HepG2 (cell line): ENCODE data around the gene ARHGAP30. TPM values are rescaled to one million over a fixed set of nuclear protein-coding genes. Genes with fewer than 3 reads are reported as not detected.

Experiments
- ATAC-seq: fragments of 200-7000 bp; cut with Tn5 transposase; 3 replicates; pipeline ENCODE4 v1.9.1; 2020; ENCODE audit warnings: mild to moderate bottlenecking, moderate library complexity
- BruUV-seq: library from RNA; stranded (reverse); fragments of 400-500 nt; replicated peaks from 2 replicates; lab custom pipeline; 2021; lab: Mats Ljungman, UMichigan
- CTCF ChIA-PET: fragments of 300-600 bp; formaldehyde crosslinking; extraction: SDS; loops from one replicate; lab custom pipeline; 2021; ENCODE audit warnings: low total read pairs, inconsistent platforms, low intra/inter-chr PET ratio; lab: Yijun Ruan, JAX
- POLR2A ChIA-PET: fragments of 350-600 bp; sonication (Branson Sonifier 250); formaldehyde crosslinking; loops from one replicate; lab custom pipeline; 2020; ENCODE audit warnings: antibody characterized with exemption, inconsistent platforms; lab: Yijun Ruan, JAX
- DNase-seq: peaks from one replicate; pipeline ENCODE4 v3.0.0-alpha.2; 2015; ENCODE audit warnings: low spot score
- FAIRE-seq: peaks from 3 replicates; lab custom pipeline; 2011; peaks lifted over from hg19 to GRCh38; lab: Jason Lieb, UNC
- H2AFZ ChIP-seq: one replicate; pipeline ENCODE4 v1.6.1; 2011; ENCODE audit warnings: low read length, inconsistent platforms
- H3K27ac ChIP-seq: fragments of 300-600 bp; 3 replicates; pipeline ENCODE4 v1.8.0; 2011; ENCODE audit warnings: mixed run types, mild to moderate bottlenecking, mixed read lengths, low read length, inconsistent platforms; ENCODE audit not compliant: insufficient read depth; ENCODE audit errors: extremely low read length
- H3K27me3 ChIP-seq, 2 experiments: fragments of 200-600 bp in 1 of 2; 2 replicates in 1 of 2; 3 replicates in 1 of 2; pipeline versions ENCODE4 v1.6.0 to v1.8.0; 2011; ENCODE audit warnings: low read length in 2 of 2, mild to moderate bottlenecking in 2 of 2, moderate library complexity in 2 of 2, inconsistent platforms in 1 of 2; ENCODE audit not compliant: insufficient read depth in 2 of 2, control insufficient read depth in 1 of 2
- H3K36me3 ChIP-seq, 2 experiments: fragments of 200-600 bp in 1 of 2; replicated peaks in 1 of 2; 2 replicates in 1 of 2; 3 replicates in 1 of 2; pipeline versions ENCODE4 v1.5.1 to v1.8.0; 2011; ENCODE audit warnings: low read length in 2 of 2, inconsistent platforms in 1 of 2; ENCODE audit not compliant: insufficient read depth in 2 of 2, control insufficient read depth in 1 of 2
- H3K4me1 ChIP-seq: 2 replicates; pipeline ENCODE4 v1.5.1; 2012; ENCODE audit warnings: low read length, inconsistent platforms; ENCODE audit not compliant: insufficient read depth
- H3K4me2 ChIP-seq: 2 replicates; pipeline ENCODE4 v1.6.0; 2011; ENCODE audit warnings: low read depth, low read length, inconsistent platforms
- H3K4me3 ChIP-seq, 3 experiments: fragments of 200-600 bp in 1 of 3; sonication (generic), shearing (Covaris generic) in 1 of 3; replicated peaks in 1 of 3; 2 replicates each; pipeline ENCODE4 v1.5.1; 2011 to 2016; ENCODE audit warnings: low read length in 3 of 3, inconsistent platforms in 2 of 3, low read depth in 2 of 3, mild to moderate bottlenecking in 2 of 3, control low read depth in 1 of 3, mixed read lengths in 1 of 3; ENCODE audit not compliant: insufficient read depth in 1 of 3
- H3K79me2 ChIP-seq: one replicate; pipeline ENCODE4 v1.6.1; 2011; ENCODE audit warnings: low read length, inconsistent platforms; ENCODE audit not compliant: insufficient read depth
- H3K9ac ChIP-seq: 2 replicates; pipeline ENCODE4 v1.6.0; 2011; ENCODE audit warnings: mild to moderate bottlenecking, low read depth, low read length, inconsistent platforms; ENCODE audit not compliant: insufficient read depth
- H3K9me3 ChIP-seq: 2 replicates; pipeline ENCODE4 v1.5.1; 2012; ENCODE audit warnings: mild to moderate bottlenecking, low read length
- H4K20me1 ChIP-seq: 2 replicates; pipeline ENCODE4 v1.6.0; 2011; ENCODE audit warnings: inconsistent platforms, mild to moderate bottlenecking, low read length, moderate library complexity; ENCODE audit not compliant: insufficient read depth
- KDM3A ChIP-seq: IDR thresholded peaks from 2 replicates; pipeline ENCODE4 v1.6.1; 2018; ENCODE audit warnings: low read depth, missing compliant biosample characterization
- MXI1 ChIP-seq: IDR thresholded peaks from 3 replicates; pipeline ENCODE4 v1.6.1; 2012; ENCODE audit warnings: low read depth, low read length, inconsistent platforms, borderline replicate concordance
- NFYB ChIP-seq: sonication (generic); formaldehyde crosslinking; IDR thresholded peaks from 2 replicates; pipeline ENCODE4 v1.4.0; 2020; ENCODE audit warnings: missing genetic modification reagents
- PITX1 ChIP-seq: sonication (generic); formaldehyde crosslinking; IDR thresholded peaks from 2 replicates; pipeline ENCODE4 v1.5.1; 2020; ENCODE audit warnings: mild to moderate bottlenecking, missing genetic modification reagents
- RBM39 ChIP-seq: fragments of 200-400 bp; formaldehyde crosslinking; IDR thresholded peaks from one replicate; pipeline ENCODE4 v1.6.1; 2018; ENCODE audit warnings: antibody characterized with exemption, mild to moderate bottlenecking, low read depth, low read length; ENCODE audit not compliant: poor library complexity, severe bottlenecking
- ZFP1 ChIP-seq: IDR thresholded peaks from 2 replicates; pipeline ENCODE4 v1.6.1; 2016
- ZNF10 ChIP-seq: sonication (generic); formaldehyde crosslinking; IDR thresholded peaks from 2 replicates; pipeline ENCODE4 v1.4.0; 2020; ENCODE audit warnings: mild to moderate bottlenecking, low read depth, missing genetic modification reagents, borderline replicate concordance
- ZNF101 ChIP-seq: sonication (generic); formaldehyde crosslinking; IDR thresholded peaks from 2 replicates; pipeline ENCODE4 v1.4.0; 2020; ENCODE audit warnings: mild to moderate bottlenecking, low read depth, missing genetic modification reagents, borderline replicate concordance
- ZNF546 ChIP-seq: sonication (generic); formaldehyde crosslinking; conservative IDR thresholded peaks from 2 replicates; pipeline ENCODE4 v1.8.1; 2023; ENCODE audit warnings: mild to moderate bottlenecking, missing genetic modification reagents
- ZSCAN25 ChIP-seq: sonication (generic); formaldehyde crosslinking; IDR thresholded peaks from 2 replicates; pipeline ENCODE4 v1.8.0; 2022; ENCODE audit warnings: mild to moderate bottlenecking, missing genetic modification reagents
- WGBS: methylation state at CpG from one replicate; pipeline ENCODE4 v1.1.6; 2017; ENCODE audit warnings: low lambda C conversion rate; 5-methylcytosine and 5-hydroxymethylcytosine counted together
- in situ Hi-C: cut with HindIII; loops from 2 replicates; pipeline ENCODE4 v1.10.0; 2017; ENCODE audit warnings: low pct_unique_long_range_greater_than_20kb; ENCODE audit not compliant: extremely low pct_ligation_motif_present
- intact Hi-C: fragments of 100-400 bp; cut with micrococcal nuclease; formaldehyde crosslinking; loops from one replicate; pipeline ENCODE4 v1.10.0; 2022; ENCODE audit not compliant: unreplicated experiment
- polyA plus RNA-seq, 8 experiments: library from polyadenylated mRNA; depleted of rRNA in 3 of 8; stranded (reverse) in 7 of 8; unstranded in 1 of 8; fragments of >200 nt; fragmentation: Illumina TruSeq in 4 of 8; extraction: Trizol in 4 of 8; gene quantifications; 2 replicates each; pipeline versions ENCODE4 v1.2.1 to v1.2.3, GENCODE V29; 2011 to 2016; ENCODE audit warnings: low read depth in 4 of 8, missing spikeins in 1 of 8, mixed read lengths in 1 of 8; ENCODE audit not compliant: insufficient read depth in 1 of 8
- total RNA-seq, 5 experiments: library from RNA; depleted of rRNA; stranded (reverse); fragments of >200 nt; fragmentation: Illumina TruSeq; extraction: Trizol; gene quantifications; 2 replicates each; pipeline ENCODE4 v1.2.3, GENCODE V29; 2016; ENCODE audit warnings: low read depth in 1 of 5
- TF ChIP-seq, protein P1 (sequence below): sonication (generic); formaldehyde crosslinking; IDR thresholded peaks from 2 replicates; pipeline ENCODE4 v1.4.0; 2020; ENCODE audit warnings: missing genetic modification reagents, borderline replicate concordance
- TF ChIP-seq, protein P2 (sequence below): IDR thresholded peaks from 2 replicates; pipeline ENCODE4 v1.6.1; 2016; ENCODE audit warnings: missing genetic modification reagents, missing compliant biosample characterization
- TF ChIP-seq, protein P3 (sequence below): sonication (generic); formaldehyde crosslinking; IDR thresholded peaks from 2 replicates; pipeline ENCODE4 v1.5.0; 2020; ENCODE audit warnings: mild to moderate bottlenecking, missing genetic modification reagents, borderline replicate concordance

Gene ARHGAP30
- total and polyA plus RNA-seq, 2 of the 13 experiments (the other 11 are each of a cell fraction or from before 2014, with no cell fraction given), result 0.13 to 0.20 TPM

DNA sequence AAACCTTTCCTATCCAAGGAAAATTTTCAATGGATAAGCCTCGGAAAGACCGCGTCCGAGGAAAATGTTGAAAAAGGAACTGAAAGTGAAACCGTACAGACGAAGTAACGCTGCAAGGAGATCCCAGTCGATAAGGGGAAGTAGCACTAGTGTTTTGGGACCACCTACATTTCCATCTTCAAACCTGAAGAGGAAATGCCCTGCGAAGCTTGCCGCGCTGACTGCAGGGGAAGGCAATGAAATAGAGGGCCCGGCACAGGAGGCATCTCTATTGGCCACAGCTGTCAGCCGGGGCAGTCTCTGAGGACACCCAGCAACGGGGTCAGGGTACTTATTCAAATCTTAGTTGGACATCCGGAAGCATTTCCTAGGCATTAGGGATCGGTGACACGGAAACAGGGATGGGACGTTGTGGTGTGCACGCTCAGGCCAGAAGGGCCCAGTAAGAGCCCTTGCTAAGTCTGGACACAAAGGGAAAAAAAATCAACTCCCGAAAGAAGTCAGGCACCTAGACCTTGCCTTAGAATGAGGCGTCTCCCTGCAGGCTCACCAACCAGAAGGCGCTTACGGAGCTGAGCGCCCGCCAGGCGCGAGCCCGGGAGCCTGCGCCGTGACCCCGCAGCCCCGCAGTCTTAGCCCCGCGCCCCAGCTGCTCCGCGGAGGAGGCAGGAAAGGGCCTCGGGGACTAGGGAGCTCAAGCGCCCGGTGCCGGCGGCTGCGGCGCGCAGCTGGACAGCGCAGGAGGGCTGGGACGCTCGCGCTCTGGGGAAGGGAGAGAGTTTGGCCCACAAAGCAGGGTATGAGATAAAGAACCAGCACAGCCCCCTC lies 24.6 kb downstream of the ARHGAP30 start:
- H3K27me3 ChIP-seq, result no peaks in the 10 kb centered on the region; a peak in 2 of 5 replicates
- peak overlapping the region; percentile 85 for H3K4me2 ChIP-seq
- H4K20me1 ChIP-seq, result no peaks in the 10 kb centered on the region
- H3K9ac ChIP-seq, result peak overlapping the region; percentile 87
- TSS peak; percentile 87 for BruUV-seq
- under 1% methylated on average over 17 of the region's 48 CpGs for WGBS
- intact Hi-C loops (loop anchor here (2.0 kb wide), 1 partner anchor 48 kb away; no protein-coding TSS in a partner anchor), in situ Hi-C loops (no loop called here)
- no peak overlapping the region for H2AFZ ChIP-seq
- ChIA-PET POLR2A (interaction anchor here (0.6 to 4.3 kb wide), 18 partner anchors 10 to 784 kb away, joined by 3 to 60 read pairs (median 4); partner anchors contain the start of genes APOA2, ARHGAP30, B4GALT3 and DEDD), CTCF (no interaction called here)
- peak; percentile 60 for FAIRE-seq
- no peaks in the 10 kb centered on the region for H3K9me3 ChIP-seq
- H3K27ac ChIP-seq, result peak overlapping the region; percentile 94
- ATAC-seq, result peak; percentile 86
- H3K36me3 ChIP-seq, result peaks cover 8 to 29% of the 10 kb centered on the region in 2 experiments
- H3K4me1 ChIP-seq, result peaks cover 18% of the 10 kb centered on the region
- H3K79me2 ChIP-seq, result peaks cover 13% of the 10 kb centered on the region
- peak overlapping the region; percentile 78 to 84 (median 79) for H3K4me3 ChIP-seq
- peak; percentile 79 for DNase-seq
- TF ChIP-seq ZSCAN25 (no peak), RBM39 (peak; percentile 79), ZNF546 (CRISPR knock-in tag) (no peak), ZNF101 (CRISPR knock-in tag) (no peak), ZNF10 (no peak), PITX1 (CRISPR knock-in tag) (peak; percentile 58; the same call in 1 of the 2 replicates), KDM3A (CRISPR knock-in tag) (no peak), ZFP1 (no peak), MXI1 (no peak), NFYB (peak; percentile 60)
- TF ChIP-seq, protein P1, sequence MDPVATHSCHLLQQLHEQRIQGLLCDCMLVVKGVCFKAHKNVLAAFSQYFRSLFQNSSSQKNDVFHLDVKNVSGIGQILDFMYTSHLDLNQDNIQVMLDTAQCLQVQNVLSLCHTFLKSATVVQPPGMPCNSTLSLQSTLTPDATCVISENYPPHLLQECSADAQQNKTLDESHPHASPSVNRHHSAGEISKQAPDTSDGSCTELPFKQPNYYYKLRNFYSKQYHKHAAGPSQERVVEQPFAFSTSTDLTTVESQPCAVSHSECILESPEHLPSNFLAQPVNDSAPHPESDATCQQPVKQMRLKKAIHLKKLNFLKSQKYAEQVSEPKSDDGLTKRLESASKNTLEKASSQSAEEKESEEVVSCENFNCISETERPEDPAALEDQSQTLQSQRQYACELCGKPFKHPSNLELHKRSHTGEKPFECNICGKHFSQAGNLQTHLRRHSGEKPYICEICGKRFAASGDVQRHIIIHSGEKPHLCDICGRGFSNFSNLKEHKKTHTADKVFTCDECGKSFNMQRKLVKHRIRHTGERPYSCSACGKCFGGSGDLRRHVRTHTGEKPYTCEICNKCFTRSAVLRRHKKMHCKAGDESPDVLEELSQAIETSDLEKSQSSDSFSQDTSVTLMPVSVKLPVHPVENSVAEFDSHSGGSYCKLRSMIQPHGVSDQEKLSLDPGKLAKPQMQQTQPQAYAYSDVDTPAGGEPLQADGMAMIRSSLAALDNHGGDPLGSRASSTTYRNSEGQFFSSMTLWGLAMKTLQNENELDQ (CRISPR knock-in tag), result no peak
- TF ChIP-seq, protein P2, sequence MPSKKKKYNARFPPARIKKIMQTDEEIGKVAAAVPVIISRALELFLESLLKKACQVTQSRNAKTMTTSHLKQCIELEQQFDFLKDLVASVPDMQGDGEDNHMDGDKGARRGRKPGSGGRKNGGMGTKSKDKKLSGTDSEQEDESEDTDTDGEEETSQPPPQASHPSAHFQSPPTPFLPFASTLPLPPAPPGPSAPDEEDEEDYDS, result peak; percentile 66; the same call in 1 of the 2 replicates
- TF ChIP-seq, protein P3, sequence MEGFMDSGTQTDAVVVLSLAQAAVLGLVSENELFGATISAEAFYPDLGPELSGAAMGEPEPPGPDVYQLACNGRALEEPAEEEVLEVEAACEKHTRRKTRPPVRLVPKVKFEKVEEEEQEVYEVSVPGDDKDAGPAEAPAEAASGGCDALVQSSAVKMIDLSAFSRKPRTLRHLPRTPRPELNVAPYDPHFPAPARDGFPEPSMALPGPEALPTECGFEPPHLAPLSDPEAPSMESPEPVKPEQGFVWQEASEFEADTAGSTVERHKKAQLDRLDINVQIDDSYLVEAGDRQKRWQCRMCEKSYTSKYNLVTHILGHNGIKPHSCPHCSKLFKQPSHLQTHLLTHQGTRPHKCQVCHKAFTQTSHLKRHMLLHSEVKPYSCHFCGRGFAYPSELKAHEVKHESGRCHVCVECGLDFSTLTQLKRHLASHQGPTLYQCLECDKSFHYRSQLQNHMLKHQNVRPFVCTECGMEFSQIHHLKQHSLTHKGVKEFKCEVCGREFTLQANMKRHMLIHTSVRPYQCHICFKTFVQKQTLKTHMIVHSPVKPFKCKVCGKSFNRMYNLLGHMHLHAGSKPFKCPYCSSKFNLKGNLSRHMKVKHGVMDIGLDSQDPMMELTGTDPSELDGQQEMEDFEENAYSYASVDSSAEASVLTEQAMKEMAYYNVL (CRISPR knock-in tag), result no peak
